GM12864 (cell line): ENCODE data around the gene STARD5.
A peak's percentile ranks its signal among the peaks of the same experiment; 100 is the strongest.

Experiments
- DNase-seq: peaks from one replicate; pipeline ENCODE4 v3.0.0-alpha.2; 2011; ENCODE audit warnings: low read depth
- H3K4me3 ChIP-seq: 2 replicates; pipeline ENCODE4 v1.5.1; 2011; ENCODE audit warnings: mild to moderate bottlenecking, low read depth, low read length, control low read depth
- TF ChIP-seq, protein P1 (sequence below): IDR thresholded peaks from 2 replicates; pipeline ENCODE4 v1.5.1; 2011; ENCODE audit warnings: low read depth, mild to moderate bottlenecking, moderate library complexity, low read length, control low read depth, inconsistent platforms; ENCODE audit errors: missing control alignments

STARD5 gene

DNA sequence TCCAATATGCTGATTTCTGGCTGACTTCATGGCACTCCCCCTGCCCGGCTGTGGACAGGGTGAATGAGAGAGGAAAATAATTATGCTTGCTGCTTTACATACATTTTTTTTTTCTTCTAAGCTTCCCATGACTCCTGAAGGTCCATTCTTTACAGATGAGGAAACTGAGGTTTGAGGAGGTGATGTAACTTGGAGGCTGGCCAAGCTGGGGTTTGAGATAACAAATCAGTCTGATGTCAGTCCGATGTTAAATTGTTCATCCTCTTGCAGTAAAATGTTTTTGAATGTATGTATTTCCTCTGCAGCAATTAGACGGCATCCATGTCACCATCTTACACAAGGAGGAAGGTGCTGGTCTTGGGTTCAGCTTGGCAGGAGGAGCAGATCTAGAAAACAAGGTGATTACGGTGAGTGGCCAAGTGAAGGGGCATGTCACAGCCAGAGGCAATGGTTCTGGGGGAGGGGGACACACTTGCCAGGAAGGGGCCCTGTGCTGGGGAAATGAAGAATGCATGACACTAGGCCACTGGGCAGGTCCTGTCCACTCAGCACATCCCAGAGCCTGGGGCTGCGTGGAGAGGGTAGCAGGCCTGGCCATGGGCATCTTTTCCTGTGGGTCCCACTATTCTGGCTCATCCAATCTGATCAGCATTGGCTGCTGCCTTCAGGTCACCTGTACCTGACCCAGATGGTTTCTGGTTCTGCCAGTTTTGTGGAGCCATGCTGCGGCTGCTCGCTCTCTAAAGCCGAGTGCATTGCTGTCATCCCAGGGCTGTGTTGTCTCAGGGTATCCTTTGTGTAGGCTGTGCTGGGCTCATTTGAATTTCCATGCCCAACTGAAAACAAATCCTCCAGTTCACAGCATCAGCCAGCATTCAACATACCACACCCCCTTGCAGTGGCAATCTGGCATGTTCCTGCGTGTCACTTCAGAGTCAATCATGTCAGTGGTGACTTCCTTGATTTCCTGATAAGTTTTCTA lies 20.4 kb downstream of the STARD5 start:
- TF ChIP-seq, protein P1, sequence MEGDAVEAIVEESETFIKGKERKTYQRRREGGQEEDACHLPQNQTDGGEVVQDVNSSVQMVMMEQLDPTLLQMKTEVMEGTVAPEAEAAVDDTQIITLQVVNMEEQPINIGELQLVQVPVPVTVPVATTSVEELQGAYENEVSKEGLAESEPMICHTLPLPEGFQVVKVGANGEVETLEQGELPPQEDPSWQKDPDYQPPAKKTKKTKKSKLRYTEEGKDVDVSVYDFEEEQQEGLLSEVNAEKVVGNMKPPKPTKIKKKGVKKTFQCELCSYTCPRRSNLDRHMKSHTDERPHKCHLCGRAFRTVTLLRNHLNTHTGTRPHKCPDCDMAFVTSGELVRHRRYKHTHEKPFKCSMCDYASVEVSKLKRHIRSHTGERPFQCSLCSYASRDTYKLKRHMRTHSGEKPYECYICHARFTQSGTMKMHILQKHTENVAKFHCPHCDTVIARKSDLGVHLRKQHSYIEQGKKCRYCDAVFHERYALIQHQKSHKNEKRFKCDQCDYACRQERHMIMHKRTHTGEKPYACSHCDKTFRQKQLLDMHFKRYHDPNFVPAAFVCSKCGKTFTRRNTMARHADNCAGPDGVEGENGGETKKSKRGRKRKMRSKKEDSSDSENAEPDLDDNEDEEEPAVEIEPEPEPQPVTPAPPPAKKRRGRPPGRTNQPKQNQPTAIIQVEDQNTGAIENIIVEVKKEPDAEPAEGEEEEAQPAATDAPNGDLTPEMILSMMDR, result no peak
- DNase-seq, result no peak
- H3K4me3 ChIP-seq, result peak overlapping the region; percentile 8; the same call in 1 of the 2 replicates

DNA sequence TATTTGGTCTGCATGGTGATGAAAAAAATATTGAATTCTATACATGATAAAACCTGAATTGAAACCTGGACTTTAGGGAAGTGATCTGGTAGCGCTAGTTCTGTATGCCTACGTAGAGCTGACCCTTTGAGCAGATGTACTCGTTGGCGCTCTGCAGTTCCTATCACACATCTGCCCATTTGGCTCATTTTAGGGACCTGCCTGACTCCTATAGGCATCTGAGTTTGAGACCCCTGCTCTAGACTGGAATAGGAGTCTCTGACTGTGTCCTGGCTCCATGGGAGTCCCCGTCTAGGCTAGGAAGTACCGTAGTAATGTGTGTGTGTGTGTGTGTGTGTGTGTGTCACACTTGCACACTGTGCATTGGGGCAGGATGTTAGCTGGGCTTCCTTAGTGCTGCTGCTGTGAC lies 21.2 kb downstream of the STARD5 start:
- peak overlapping the region; percentile 8 for H3K4me3 ChIP-seq
- DNase-seq, result no peak
- TF ChIP-seq, protein P1, result no peak

GRCh38 chr15:81301815-81302399 lies 22.0 kb downstream of the STARD5 start:
- TF ChIP-seq, protein P1, result no peak
- peak; percentile 78 for DNase-seq
- peak overlapping the region; percentile 68 for H3K4me3 ChIP-seq

- DNase-seq, result no peak
- peak overlapping the region; percentile 68 for H3K4me3 ChIP-seq
- TF ChIP-seq, protein P1, result no peak
Measured at GRCh38 chr15:81301385-81301784, 22.6 kb downstream of the STARD5 start.

GRCh38 chr15:81299630-81300273 lies 24.2 kb downstream of the STARD5 start:
- TF ChIP-seq, protein P1, result no peak
- H3K4me3 ChIP-seq, result peak overlapping the region; percentile 68
- no peak for DNase-seq

DNA sequence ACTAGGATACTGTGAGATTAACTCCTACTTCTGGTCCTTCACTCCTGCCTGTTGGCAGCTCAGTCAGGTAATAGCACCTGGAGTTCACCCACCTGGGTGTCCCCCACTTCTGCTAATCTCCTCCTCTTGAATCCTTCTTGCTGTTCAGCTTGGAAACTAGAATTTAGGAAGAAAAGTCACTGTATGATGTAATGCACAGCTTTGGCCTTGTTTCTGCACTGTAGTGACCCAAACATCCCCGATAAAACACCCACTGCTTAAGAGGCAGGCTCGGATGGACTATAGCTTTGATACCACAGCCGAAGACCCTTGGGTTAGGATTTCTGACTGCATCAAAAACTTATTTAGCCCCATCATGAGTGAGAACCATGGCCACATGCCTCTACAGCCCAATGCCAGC lies 24.8 kb downstream of the STARD5 start:
- TF ChIP-seq, protein P1, result no peak
- DNase-seq, result no peak
- peak overlapping the region; percentile 68 for H3K4me3 ChIP-seq
